Astrocyte (in vitro differentiated cells and primary cell): ENCODE measurements around the gene HTR3E. TPM values are rescaled to one million over a fixed set of nuclear protein-coding genes. Genes with fewer than 3 reads are reported as not detected.

Experiments used
- DNase-seq: peaks from one replicate; pipeline ENCODE4 v3.0.0-alpha.2; 2010; ENCODE audit warnings: low read depth
- FAIRE-seq: peaks from 2 replicates; lab custom pipeline; 2011; peaks lifted over from hg19 to GRCh38; lab: Jason Lieb, UNC
- H2AFZ ChIP-seq: 2 replicates; pipeline ENCODE4 v1.6.0; 2012; ENCODE audit warnings: low read depth, low read length, inconsistent platforms
- H3K27ac ChIP-seq: 2 replicates; pipeline ENCODE4 v1.5.1; 2011; ENCODE audit warnings: low read depth, low read length, inconsistent platforms
- H3K27me3 ChIP-seq: 2 replicates; pipeline ENCODE4 v1.6.0; 2011; ENCODE audit warnings: low read length, inconsistent platforms; ENCODE audit not compliant: insufficient read depth
- H3K36me3 ChIP-seq: 2 replicates; pipeline ENCODE4 v1.5.1; 2011; ENCODE audit warnings: low read length, inconsistent platforms; ENCODE audit not compliant: insufficient read depth
- H3K4me1 ChIP-seq: 2 replicates; pipeline ENCODE4 v1.5.1; 2011; ENCODE audit warnings: low read length, inconsistent platforms; ENCODE audit not compliant: insufficient read depth
- H3K4me2 ChIP-seq: 2 replicates; pipeline ENCODE4 v1.6.0; 2012; ENCODE audit warnings: low read length, inconsistent platforms
- H3K4me3 ChIP-seq: 2 replicates; pipeline ENCODE4 v1.5.1; 2011; ENCODE audit warnings: low read depth, mild to moderate bottlenecking, low read length, inconsistent platforms; ENCODE audit not compliant: insufficient read depth
- H3K79me2 ChIP-seq: 2 replicates; pipeline ENCODE4 v1.6.0; 2012; ENCODE audit warnings: mild to moderate bottlenecking, low read length, inconsistent platforms; ENCODE audit not compliant: insufficient read depth
- H3K9ac ChIP-seq: 2 replicates; pipeline ENCODE4 v1.6.0; 2012; ENCODE audit warnings: mild to moderate bottlenecking, low read length, inconsistent platforms
- H3K9me3 ChIP-seq: 2 replicates; pipeline ENCODE4 v1.5.1; 2012; ENCODE audit warnings: low read depth, mild to moderate bottlenecking, low read length, inconsistent platforms; ENCODE audit not compliant: insufficient read depth
- H4K20me1 ChIP-seq: 2 replicates; pipeline ENCODE4 v1.6.0; 2012; ENCODE audit warnings: low read length, inconsistent platforms; ENCODE audit not compliant: insufficient read depth
- H3K27ac Mint-ChIP-seq: one replicate; pipeline ENCODE4 v1.8.0; 2021; ENCODE audit warnings: mild to moderate bottlenecking, mixed read lengths; ENCODE audit not compliant: unreplicated experiment
- H3K27me3 Mint-ChIP-seq: one replicate; pipeline ENCODE4 v1.8.0; 2021; ENCODE audit warnings: low read depth, mixed read lengths; ENCODE audit not compliant: unreplicated experiment
- H3K36me3 Mint-ChIP-seq: one replicate; pipeline ENCODE4 v1.8.0; 2021; ENCODE audit warnings: low read depth, mixed read lengths; ENCODE audit not compliant: unreplicated experiment
- H3K4me1 Mint-ChIP-seq: one replicate; pipeline ENCODE4 v1.8.0; 2021; ENCODE audit warnings: low read depth, mixed read lengths; ENCODE audit not compliant: unreplicated experiment
- H3K4me3 Mint-ChIP-seq: one replicate; pipeline ENCODE4 v1.8.0; 2021; ENCODE audit warnings: mild to moderate bottlenecking, moderate library complexity, mixed read lengths; ENCODE audit not compliant: unreplicated experiment
- H3K9me3 Mint-ChIP-seq: one replicate; pipeline ENCODE4 v1.8.0; 2021; ENCODE audit warnings: mild to moderate bottlenecking, mixed read lengths; ENCODE audit not compliant: unreplicated experiment
- EZH2 ChIP-seq: IDR thresholded peaks from 2 replicates; pipeline ENCODE4 v1.6.1; 2012; ENCODE audit warnings: mild to moderate bottlenecking, low read length, inconsistent platforms; ENCODE audit not compliant: insufficient read depth
- total RNA-seq: library from RNA; stranded (reverse); gene quantifications from 2 replicates; pipeline ENCODE4 v1.2.1, GENCODE V29; 2021
- TF ChIP-seq, protein P1 (sequence below): IDR thresholded peaks from 2 replicates; pipeline ENCODE4 v1.5.1; 2011; ENCODE audit warnings: low read depth, mild to moderate bottlenecking, inconsistent platforms, low read length, moderate library complexity; ENCODE audit not compliant: insufficient read depth

HTR3E gene
- total RNA-seq, 1 donor from 2014 or later, result not detected

- Histone ChIP-seq H3K9ac (no peak overlapping the region), H3K4me2 (no peak overlapping the region), H3K36me3 (peaks cover 38% of the 10 kb centered on the region), H3K27me3 (no peaks in the 10 kb centered on the region), H3K79me2 (peaks cover 28% of the 10 kb centered on the region), H3K9me3 (no peaks in the 10 kb centered on the region), H4K20me1 (peaks cover 16% of the 10 kb centered on the region), H3K4me3 (no peak overlapping the region), H3K27ac (no peak overlapping the region), H3K4me1 (no peaks in the 10 kb centered on the region), H2AFZ (no peak overlapping the region)
- H3K4me3 Mint-ChIP-seq, result peak overlapping the region; percentile 20
- H3K36me3 Mint-ChIP-seq, result peaks cover 19% of the 10 kb centered on the region
- no peaks in the 10 kb centered on the region for H3K27me3 Mint-ChIP-seq
- DNase-seq (no peak), FAIRE-seq (no peak)
- TF ChIP-seq EZH2, result no peak
- TF ChIP-seq, protein P1, sequence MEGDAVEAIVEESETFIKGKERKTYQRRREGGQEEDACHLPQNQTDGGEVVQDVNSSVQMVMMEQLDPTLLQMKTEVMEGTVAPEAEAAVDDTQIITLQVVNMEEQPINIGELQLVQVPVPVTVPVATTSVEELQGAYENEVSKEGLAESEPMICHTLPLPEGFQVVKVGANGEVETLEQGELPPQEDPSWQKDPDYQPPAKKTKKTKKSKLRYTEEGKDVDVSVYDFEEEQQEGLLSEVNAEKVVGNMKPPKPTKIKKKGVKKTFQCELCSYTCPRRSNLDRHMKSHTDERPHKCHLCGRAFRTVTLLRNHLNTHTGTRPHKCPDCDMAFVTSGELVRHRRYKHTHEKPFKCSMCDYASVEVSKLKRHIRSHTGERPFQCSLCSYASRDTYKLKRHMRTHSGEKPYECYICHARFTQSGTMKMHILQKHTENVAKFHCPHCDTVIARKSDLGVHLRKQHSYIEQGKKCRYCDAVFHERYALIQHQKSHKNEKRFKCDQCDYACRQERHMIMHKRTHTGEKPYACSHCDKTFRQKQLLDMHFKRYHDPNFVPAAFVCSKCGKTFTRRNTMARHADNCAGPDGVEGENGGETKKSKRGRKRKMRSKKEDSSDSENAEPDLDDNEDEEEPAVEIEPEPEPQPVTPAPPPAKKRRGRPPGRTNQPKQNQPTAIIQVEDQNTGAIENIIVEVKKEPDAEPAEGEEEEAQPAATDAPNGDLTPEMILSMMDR, result no peak
- H3K27ac Mint-ChIP-seq, result peak overlapping the region; percentile 3
- H3K9me3 Mint-ChIP-seq, result no peaks in the 10 kb centered on the region
- peaks cover 6% of the 10 kb centered on the region for H3K4me1 Mint-ChIP-seq
Measured at GRCh38 chr3:184142199-184142598, 45.3 kb downstream of the HTR3E start.

DNA sequence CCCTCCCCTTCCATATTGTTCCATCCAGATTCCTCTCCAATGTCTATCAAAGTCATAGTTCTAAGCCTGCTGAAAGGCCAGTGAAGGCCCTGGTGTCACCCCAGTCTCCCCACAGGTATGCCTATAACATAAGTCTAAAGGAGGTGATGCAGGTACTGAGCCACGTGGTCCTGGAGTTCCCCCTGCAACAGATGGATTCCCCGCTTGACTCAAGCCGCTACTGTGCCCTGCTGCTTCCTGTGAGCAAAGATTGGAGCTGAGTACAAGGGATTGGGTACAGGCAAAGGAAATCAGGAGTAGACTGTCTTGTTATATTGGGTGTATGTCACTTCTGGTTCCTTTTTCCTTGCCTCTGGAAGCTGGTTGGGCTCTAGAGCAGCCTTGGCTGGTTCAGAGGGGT, 46.5 kb downstream of the HTR3E start:
- H3K4me1 Mint-ChIP-seq, result peaks cover 6% of the 10 kb centered on the region
- no peaks in the 10 kb centered on the region for H3K27me3 Mint-ChIP-seq
- no peak overlapping the region for H3K4me3 Mint-ChIP-seq
- peaks cover 33% of the 10 kb centered on the region for H3K36me3 ChIP-seq
- FAIRE-seq (no peak), DNase-seq (no peak)
- TF ChIP-seq, protein P1, result no peak
- TF ChIP-seq EZH2, result no peak
- peaks cover 11% of the 10 kb centered on the region for H4K20me1 ChIP-seq
- no peak overlapping the region for H3K4me3 ChIP-seq
- H3K9me3 ChIP-seq, result no peaks in the 10 kb centered on the region
- H3K36me3 Mint-ChIP-seq, result peaks cover 19% of the 10 kb centered on the region
- no peaks in the 10 kb centered on the region for H3K9me3 Mint-ChIP-seq
- peaks cover 17% of the 10 kb centered on the region for H3K79me2 ChIP-seq
- no peaks in the 10 kb centered on the region for H3K27me3 ChIP-seq
- no peak overlapping the region for H3K27ac ChIP-seq
- no peak overlapping the region for H3K27ac Mint-ChIP-seq
- no peak overlapping the region for H3K4me2 ChIP-seq
- no peak overlapping the region for H2AFZ ChIP-seq
- no peaks in the 10 kb centered on the region for H3K4me1 ChIP-seq
- H3K9ac ChIP-seq, result no peak overlapping the region

DNA sequence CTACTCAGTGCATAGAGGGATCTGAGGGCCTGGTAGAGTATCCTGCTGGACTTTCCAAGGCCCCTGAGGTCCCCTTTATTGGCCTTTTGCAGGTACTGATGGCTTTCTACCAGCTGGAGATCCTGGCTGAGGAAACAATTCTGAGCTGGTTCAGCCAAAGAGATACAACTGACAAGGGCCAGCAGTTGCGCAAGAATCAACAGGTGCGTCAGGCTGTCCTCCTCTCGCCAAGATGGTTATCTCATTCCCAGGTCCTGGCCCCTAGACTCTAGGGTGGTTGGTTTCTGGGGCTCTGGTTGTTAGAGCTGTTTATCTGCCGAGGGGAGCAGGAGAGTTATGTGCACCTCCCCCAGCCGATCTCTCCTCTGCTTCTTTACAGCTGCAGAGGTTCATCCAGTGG, 47.6 kb downstream of the HTR3E start:
- Mint-ChIP-seq H3K27ac (no peak overlapping the region), H3K36me3 (peaks cover 19% of the 10 kb centered on the region), H3K9me3 (no peaks in the 10 kb centered on the region), H3K27me3 (no peaks in the 10 kb centered on the region), H3K4me3 (no peak overlapping the region), H3K4me1 (peaks cover 6% of the 10 kb centered on the region)
- Histone ChIP-seq H3K27me3 (no peaks in the 10 kb centered on the region), H3K9ac (no peak overlapping the region), H3K36me3 (peaks cover 33% of the 10 kb centered on the region), H3K4me3 (no peak overlapping the region), H3K27ac (no peak overlapping the region), H3K79me2 (peaks cover 11% of the 10 kb centered on the region), H4K20me1 (peaks cover 11% of the 10 kb centered on the region), H2AFZ (no peak overlapping the region), H3K4me1 (no peaks in the 10 kb centered on the region), H3K9me3 (no peaks in the 10 kb centered on the region), H3K4me2 (no peak overlapping the region)
- TF ChIP-seq EZH2, result no peak
- TF ChIP-seq, protein P1, result no peak
- FAIRE-seq (no peak), DNase-seq (no peak)
